Stimulated activated CD8-positive, alpha-beta memory T cell treated with anti-CD3 and anti-CD28 coated beads, Interleukin-4, amount 100 ng/mL, for 4 hours (primary cell): ENCODE data around the gene UBE2F.
"Not testable (repeated sequence)": the region's sequence is repeated elsewhere in the genome, so short reads cannot be mapped to it uniquely, and the experiment has no call there.

Experiments
- DNase-seq, 2 donors: peaks; one replicate each; pipeline ENCODE4 v3.0.0-alpha.2; 2020; ENCODE audit warnings: low read depth in 2 of 2, low spot score in 1 of 2

Gene UBE2F

GRCh38 chr2:237979331-237979730 lies 12.5 kb downstream of the UBE2F start:
- no peak for DNase-seq

- DNase-seq: no peak
Measured at GRCh38 chr2:237980087-237980486, 13.3 kb downstream of the UBE2F start.

GRCh38 chr2:237980751-237981150 lies 13.9 kb downstream of the UBE2F start:
- DNase-seq: no peak

- not testable (repeated sequence) for DNase-seq
Measured at GRCh38 chr2:237981621-237982020, 14.8 kb downstream of the UBE2F start.

- DNase-seq: no peak
Measured at GRCh38 chr2:237982039-237982725, 15.4 kb downstream of the UBE2F start.

GRCh38 chr2:237983922-237984321 lies 17.1 kb downstream of the UBE2F start:
- DNase-seq: no peak

- DNase-seq: no peak
Measured at GRCh38 chr2:237987268-237987667, 20.5 kb downstream of the UBE2F start.

GRCh38 chr2:237993701-237994100 lies 26.9 kb downstream of the UBE2F start:
- DNase-seq: no peak

- DNase-seq: no peak
Measured at GRCh38 chr2:237995036-237995435, 28.2 kb downstream of the UBE2F start.

- DNase-seq: no peak
Measured at GRCh38 chr2:237996021-237996593, 29.3 kb downstream of the UBE2F start.

GRCh38 chr2:237997521-237997920 lies 30.7 kb downstream of the UBE2F start:
- DNase-seq: no peak

- DNase-seq: peak in 1 of 2 donors; percentile 13
Measured at GRCh38 chr2:237998530-237998929, 31.7 kb downstream of the UBE2F start.

- no peak for DNase-seq
Measured at GRCh38 chr2:238003234-238004031, 36.6 kb downstream of the UBE2F start.

- DNase-seq: no peak
Measured at GRCh38 chr2:238004077-238004830, 37.4 kb downstream of the UBE2F start.

GRCh38 chr2:238005528-238005927 lies 38.7 kb downstream of the UBE2F start:
- DNase-seq: no peak

GRCh38 chr2:238006510-238006909 lies 39.7 kb downstream of the UBE2F start:
- no peak for DNase-seq

GRCh38 chr2:238007924-238008323 lies 41.1 kb downstream of the UBE2F start:
- no peak for DNase-seq

GRCh38 chr2:238009563-238009962 lies 42.7 kb downstream of the UBE2F start:
- DNase-seq: no peak

- no peak for DNase-seq
Measured at GRCh38 chr2:238010572-238010971, 43.8 kb downstream of the UBE2F start.

GRCh38 chr2:238013806-238014205 lies 47.0 kb downstream of the UBE2F start:
- DNase-seq: no peak

GRCh38 chr2:238015705-238016104 lies 48.9 kb downstream of the UBE2F start:
- DNase-seq: no peak
